ENCODE results near the gene CHPF.

- TF ChIP-seq, protein P1, sequence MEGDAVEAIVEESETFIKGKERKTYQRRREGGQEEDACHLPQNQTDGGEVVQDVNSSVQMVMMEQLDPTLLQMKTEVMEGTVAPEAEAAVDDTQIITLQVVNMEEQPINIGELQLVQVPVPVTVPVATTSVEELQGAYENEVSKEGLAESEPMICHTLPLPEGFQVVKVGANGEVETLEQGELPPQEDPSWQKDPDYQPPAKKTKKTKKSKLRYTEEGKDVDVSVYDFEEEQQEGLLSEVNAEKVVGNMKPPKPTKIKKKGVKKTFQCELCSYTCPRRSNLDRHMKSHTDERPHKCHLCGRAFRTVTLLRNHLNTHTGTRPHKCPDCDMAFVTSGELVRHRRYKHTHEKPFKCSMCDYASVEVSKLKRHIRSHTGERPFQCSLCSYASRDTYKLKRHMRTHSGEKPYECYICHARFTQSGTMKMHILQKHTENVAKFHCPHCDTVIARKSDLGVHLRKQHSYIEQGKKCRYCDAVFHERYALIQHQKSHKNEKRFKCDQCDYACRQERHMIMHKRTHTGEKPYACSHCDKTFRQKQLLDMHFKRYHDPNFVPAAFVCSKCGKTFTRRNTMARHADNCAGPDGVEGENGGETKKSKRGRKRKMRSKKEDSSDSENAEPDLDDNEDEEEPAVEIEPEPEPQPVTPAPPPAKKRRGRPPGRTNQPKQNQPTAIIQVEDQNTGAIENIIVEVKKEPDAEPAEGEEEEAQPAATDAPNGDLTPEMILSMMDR (conservative IDR thresholded peaks at IDR 0.05; ENCODE audit: low read depth, low read length) = no peak
- TF ChIP-seq EZH2 (IDR thresholded peaks at IDR 0.05; ENCODE audit: borderline replicate concordance, low read depth, low read length, poor library complexity, severe bottlenecking) = no peak
Measured at GRCh38 chr2:219531639-219532377, 11.8 kb downstream of the CHPF start.

Measured in A673 (cell line).